Heart right ventricle (tissue), 16 donors: ENCODE measurements around the gene GIGYF1. TPM values are rescaled to one million over a fixed set of nuclear protein-coding genes. Genes with fewer than 3 reads are reported as not detected.

Experiments
- ATAC-seq, 8 donors: fragments of 200-7000 bp; cut with Tn5 transposase; one replicate each; pipeline ENCODE4 v1.9.1; 2020; ENCODE audit warnings: mild to moderate bottlenecking in 8 of 8, moderate library complexity in 8 of 8, moderate number of reproducible peaks in 1 of 8
- DNase-seq, 2 donors: peaks; one replicate each; pipeline ENCODE4 v3.0.0-alpha.2; 2020
- H3K27ac ChIP-seq, 10 donors: fragments of 200-600 bp; sonication (generic) in 2 of 10; one replicate each; pipeline versions ENCODE4 v1.5.0 to v1.8.0; 2020 to 2022; ENCODE audit warnings: mild to moderate bottlenecking in 3 of 10
- H3K27me3 ChIP-seq, 7 donors: fragments of 200-600 bp; one replicate each; pipeline ENCODE4 v1.8.0; 2021 to 2022; ENCODE audit warnings: mild to moderate bottlenecking in 2 of 7
- H3K36me3 ChIP-seq, 9 donors: fragments of 200-600 bp; sonication (generic) in 1 of 9; one replicate each; pipeline versions ENCODE4 v1.5.0 to v1.8.0; 2020 to 2022; ENCODE audit warnings: mild to moderate bottlenecking in 2 of 9
- H3K4me1 ChIP-seq, 9 donors: fragments of 200-600 bp; sonication (generic) in 1 of 9; one replicate each; pipeline versions ENCODE4 v1.5.0 to v1.8.0; 2020 to 2022; ENCODE audit warnings: mild to moderate bottlenecking in 4 of 9
- H3K4me3 ChIP-seq, 10 donors: fragments of 200-600 bp; sonication (generic) in 2 of 10; one replicate each; pipeline versions ENCODE4 v1.5.0 to v1.8.0; 2020 to 2022; ENCODE audit warnings: mild to moderate bottlenecking in 7 of 10, moderate library complexity in 2 of 10
- H3K9me3 ChIP-seq, 11 donors: fragments of 200-600 bp in 10 of 11; sonication (generic) in 2 of 11; one replicate each; pipeline versions ENCODE4 v1.5.0 to v1.8.0; 2013 to 2022; ENCODE audit warnings: mild to moderate bottlenecking in 2 of 11, control low read depth in 1 of 11, moderate library complexity in 1 of 11
- CTCF ChIP-seq, 9 donors: fragments of 200-600 bp; sonication (generic) in 2 of 9; IDR thresholded peaks; one replicate each; pipeline versions ENCODE4 v1.5.0 to v1.8.0; 2021 to 2022; ENCODE audit warnings: antibody characterized with exemption in 9 of 9, mild to moderate bottlenecking in 5 of 9, moderate library complexity in 1 of 9
- WGBS, 2 donors: extraction: QIAGEN DNeasy Blood & Tissue Kit; methylation state at CpG; one replicate each; pipeline ENCODE4 v1.1.7; 2013; ENCODE audit warnings: inconsistent platforms in 1 of 2; 5-methylcytosine and 5-hydroxymethylcytosine counted together
- intact Hi-C, 10 donors: fragments of 100-400 bp; cut with DNase I; formaldehyde crosslinking; loops; one replicate each; pipeline versions ENCODE4 v1.11.1 to v1.14.2; 2022
- polyA plus RNA-seq, 2 donors: library from polyadenylated mRNA; stranded (reverse); fragments of 200-250 nt; gene quantifications; one replicate each; pipeline ENCODE4 v1.2.3, GENCODE V29; 2013
- total RNA-seq, 10 donors: library from RNA; stranded (reverse); fragmentation: NEBNext Ultra II Directional in 3 of 10; extraction: Animal tissue kit (Norgen Biotek cat#: 25700) in 3 of 10; gene quantifications; one replicate each; pipeline versions ENCODE4 v1.2.1 to v1.2.4, GENCODE V29; 2021 to 2023
- donor health status: Arrhythmogenic right ventricular cardiomyopathy.
- donor health status: ischemic (EF 13 %, LVEDD 7.1; RV severe dilation, severe dysfunction).
- donor health status: healthy with polysubstance abuse.
- donor health status: DM: no; HTN: yes; CAD: no.
- donor health status: DM: no; HTN: no; CAD: no.
- donor health status: ischemic (EF 25% LVEDD 6.9; RV normal size, moderate dysfunction).
- donor health status: ischemic (EF 25% LVEDD 5.7; RV mildly dilated, moderate dysfunction).
- donor health status: healthy.
- donor health status: DM: yes; HTN: yes; CAD: no.
- donor health status: Ischemic cardiomyopathy.
- donor health status: ischemic (EF 35%, LVEDD 5.7; RV mildly dilated, moderate dysfunction).
- donor health status: nonischemic (EF 11% LVEDD 7.7; RV severe dilation, severe dysfunction).
- donor health status: DM: yes; HTN: yes; CAD: no.
- donor health status: PGD.
- donor health status: ischemic (EF 29% LVEDD 5.4; RV normal size, mild dysfunction).
- donor health status: nonischemic (EF 23%, LVEDD 6.1; RV moderate dilation, normal function).

GIGYF1 gene
- total and polyA plus RNA-seq, 12 donors, result 9.4 to 47.3 (median 24.2) TPM

- Histone ChIP-seq H3K27ac (no peak overlapping the region), H3K27me3 (no peaks in the 10 kb centered on the region), H3K9me3 (no peaks in the 10 kb centered on the region), H3K4me3 (no peak overlapping the region), H3K36me3 (peaks cover 7 to 95% (median 68%) of the 10 kb centered on the region in 9 donors), H3K4me1 (peaks cover 11 to 30% (median 23%) of the 10 kb centered on the region in 9 donors)
- no peak for TF ChIP-seq CTCF (IDR thresholded peaks at IDR 0.05)
- ATAC-seq (no peak), DNase-seq (no peak)
- intact Hi-C loops, result loop anchor here in 5 of 10 donors (5.0 to 10.0 kb wide), 3 partner anchors 103 to 221 kb away; partner anchors contain the start of genes SPACDR (in 2 of the 5) and TSC22D4 (in 1 of the 5)
- 91 to 92% methylated on average over 17 of the region's 17 CpGs for WGBS, 2 donors
These were observed 8.4 kb downstream of the GIGYF1 start for GRCh38 chr7:100685631-100686145.

- Histone ChIP-seq H3K4me3 (no peak overlapping the region), H3K27ac (no peak overlapping the region), H3K9me3 (no peaks in the 10 kb centered on the region), H3K4me1 (peaks cover 8 to 27% (median 19%) of the 10 kb centered on the region in 9 donors), H3K36me3 (peaks cover 7 to 100% (median 68%) of the 10 kb centered on the region in 9 donors), H3K27me3 (no peaks in the 10 kb centered on the region)
- ATAC-seq (no peak), DNase-seq (no peak)
- WGBS, 2 donors, result 93% methylated on average over 18 of the region's 18 CpGs
- TF ChIP-seq CTCF (IDR thresholded peaks at IDR 0.05), result no peak
- intact Hi-C loops, result loop anchor here in 5 of 10 donors (5.0 to 10.0 kb wide), 3 partner anchors 103 to 220 kb away; partner anchors contain the start of genes SPACDR (in 2 of the 5) and TSC22D4 (in 1 of the 5)
These were observed 8.9 kb downstream of the GIGYF1 start for GRCh38 chr7:100685049-100685605.

GRCh38 chr7:100684534-100685042, 9.5 kb downstream of the GIGYF1 start:
- ATAC-seq, result no peak
- Histone ChIP-seq H3K4me1 (peaks cover 5 to 30% (median 17%) of the 10 kb centered on the region in 9 donors), H3K36me3 (peaks cover 7 to 100% (median 68%) of the 10 kb centered on the region in 9 donors), H3K9me3 (no peaks in the 10 kb centered on the region), H3K4me3 (no peak overlapping the region), H3K27ac (no peak overlapping the region), H3K27me3 (no peaks in the 10 kb centered on the region)
- WGBS, 2 donors, result 92 to 94% methylated on average over 16 of the region's 16 CpGs
- no peak for TF ChIP-seq CTCF (IDR thresholded peaks at IDR 0.05)
- no peak for DNase-seq
- intact Hi-C loops, result loop anchor here in 6 of 10 donors (5.0 to 10.0 kb wide), 4 partner anchors 77 to 220 kb away; partner anchors contain the start of genes SPACDR (in 2 of the 6) and TSC22D4 (in 1 of the 6)

- no peak for DNase-seq
- 92 to 94% methylated on average over 36 to 37 of the region's 37 CpGs for WGBS, 2 donors
- H3K4me3 ChIP-seq, result no peak overlapping the region
- no peaks in the 10 kb centered on the region for H3K9me3 ChIP-seq
- H3K4me1 ChIP-seq, result peaks cover 0 to 30% (median 14%) of the 10 kb centered on the region in 9 donors
- TF ChIP-seq CTCF (IDR thresholded peaks at IDR 0.05), result no peak
- no peaks in the 10 kb centered on the region for H3K27me3 ChIP-seq
- no peak overlapping the region for H3K27ac ChIP-seq
- no peak for ATAC-seq
- intact Hi-C loops, result loop anchor here in 5 of 10 donors (2.0 to 10.0 kb wide), 4 partner anchors 77 to 219 kb away; partner anchors contain the start of genes SPACDR (in 2 of the 5) and TSC22D4 (in 1 of the 5)
- H3K36me3 ChIP-seq, result peaks cover 7 to 100% (median 74%) of the 10 kb centered on the region in 9 donors
These were observed 10.2 kb downstream of the GIGYF1 start for GRCh38 chr7:100683659-100684533.
